ENCODE results near the gene CCDC3.

DNA sequence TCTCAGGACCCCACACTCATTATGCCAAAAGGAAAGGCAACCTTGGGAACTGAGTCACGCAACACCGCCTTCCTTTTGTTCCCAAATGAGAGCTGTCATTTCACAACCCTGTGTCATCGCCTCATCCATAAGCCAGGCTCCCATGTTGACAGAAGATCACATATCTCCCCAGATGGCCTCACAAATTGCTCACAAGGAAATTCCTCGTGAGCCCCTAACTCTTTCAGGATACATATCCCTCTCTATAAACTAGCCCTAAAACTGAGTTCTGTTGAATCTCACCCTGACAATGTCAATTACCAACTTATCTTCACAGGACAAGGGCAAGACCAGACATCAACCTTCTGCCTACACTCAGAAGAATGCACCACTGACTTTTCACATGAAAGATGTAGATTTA is 22.6 kb downstream of the CCDC3 start:
- TF ChIP-seq CTCF (conservative IDR thresholded peaks at IDR 0.05; ENCODE audit: low read depth, low read length), result no peak
- no peak for TF ChIP-seq SMC3 (IDR thresholded peaks at IDR 0.05; ENCODE audit: low read depth, low read length)
- no peak for TF ChIP-seq NFE2L2 (IDR thresholded peaks at IDR 0.05; ENCODE audit: low read depth, low read length)
- TF ChIP-seq RFX5 (IDR thresholded peaks at IDR 0.05; ENCODE audit: low read depth, low read length), result no peak
- no peak for TF ChIP-seq USF2 (IDR thresholded peaks at IDR 0.05; ENCODE audit: low read depth, low read length)
- no peak for TF ChIP-seq POLR2A (IDR thresholded peaks at IDR 0.05; ENCODE audit: low read depth, low read length)
- no peak for TF ChIP-seq MXI1 (IDR thresholded peaks at IDR 0.05; ENCODE audit: borderline replicate concordance, low read depth, low read length)
- TF ChIP-seq RAD21 (IDR thresholded peaks at IDR 0.05; ENCODE audit: low read length), result no peak
- TF ChIP-seq ELK1 (IDR thresholded peaks at IDR 0.05; ENCODE audit: borderline replicate concordance, low read depth, low read length), result no peak
- TF ChIP-seq CEBPB (IDR thresholded peaks at IDR 0.05; ENCODE audit: low read depth, low read length), result no peak
- no peak for TF ChIP-seq BHLHE40 (IDR thresholded peaks at IDR 0.05; ENCODE audit: low read depth, low read length)
- TF ChIP-seq CHD1 (IDR thresholded peaks at IDR 0.05; ENCODE audit: low read depth, low read length), result no peak
